PC-3 (cell line): ENCODE data around the gene ANKS1B.

Experiments used
- CTCF ChIP-seq: fragments of 300-600 bp; sonication (generic); conservative IDR thresholded peaks from 2 replicates; pipeline ENCODE4 v1.5.1; 2017; ENCODE audit warnings: antibody characterized with exemption, low read depth, mild to moderate bottlenecking, low read length
- EZH2 ChIP-seq: fragments of 300-600 bp; sonication (generic); IDR thresholded peaks from one replicate; pipeline ENCODE4 v1.6.1; 2017; ENCODE audit warnings: antibody characterized with exemption, mild to moderate bottlenecking, low read length; ENCODE audit not compliant: unreplicated experiment
- EZH2phosphoT487 ChIP-seq: fragments of 300-600 bp; sonication (generic); IDR thresholded peaks from 2 replicates; pipeline ENCODE4 v1.6.1; 2018; ENCODE audit warnings: mild to moderate bottlenecking, antibody characterized with exemption, low read length, borderline replicate concordance

GRCh38 chr12:99017971-99018370, 966.8 kb downstream of the ANKS1B start:
- TF ChIP-seq CTCF (no peak), EZH2 (no peak), EZH2phosphoT487 (no peak)
